ENCODE measurements around the gene NELFE.
A peak's percentile ranks its signal among the peaks of the same experiment; 100 is the strongest.
"Not testable (repeated sequence)": the region's sequence is repeated elsewhere in the genome, so short reads cannot be mapped to it uniquely, and the experiment has no call there.

Gene NELFE

GRCh38 chr6:31940256-31940664, 18.5 kb downstream of the NELFE start:
- TF ChIP-seq, protein P1, sequence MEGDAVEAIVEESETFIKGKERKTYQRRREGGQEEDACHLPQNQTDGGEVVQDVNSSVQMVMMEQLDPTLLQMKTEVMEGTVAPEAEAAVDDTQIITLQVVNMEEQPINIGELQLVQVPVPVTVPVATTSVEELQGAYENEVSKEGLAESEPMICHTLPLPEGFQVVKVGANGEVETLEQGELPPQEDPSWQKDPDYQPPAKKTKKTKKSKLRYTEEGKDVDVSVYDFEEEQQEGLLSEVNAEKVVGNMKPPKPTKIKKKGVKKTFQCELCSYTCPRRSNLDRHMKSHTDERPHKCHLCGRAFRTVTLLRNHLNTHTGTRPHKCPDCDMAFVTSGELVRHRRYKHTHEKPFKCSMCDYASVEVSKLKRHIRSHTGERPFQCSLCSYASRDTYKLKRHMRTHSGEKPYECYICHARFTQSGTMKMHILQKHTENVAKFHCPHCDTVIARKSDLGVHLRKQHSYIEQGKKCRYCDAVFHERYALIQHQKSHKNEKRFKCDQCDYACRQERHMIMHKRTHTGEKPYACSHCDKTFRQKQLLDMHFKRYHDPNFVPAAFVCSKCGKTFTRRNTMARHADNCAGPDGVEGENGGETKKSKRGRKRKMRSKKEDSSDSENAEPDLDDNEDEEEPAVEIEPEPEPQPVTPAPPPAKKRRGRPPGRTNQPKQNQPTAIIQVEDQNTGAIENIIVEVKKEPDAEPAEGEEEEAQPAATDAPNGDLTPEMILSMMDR (IDR thresholded peaks at IDR 0.05; ENCODE audit: low read length, missing control alignments): no peak
- DNase-seq (ENCODE audit: low read depth): peak; percentile 22
- H3K4me3 ChIP-seq (replicated peaks; ENCODE audit: low read depth, low read length): no peak overlapping the region

- TF ChIP-seq, protein P1 (IDR thresholded peaks at IDR 0.05; ENCODE audit: low read length, missing control alignments): no peak
- H3K4me3 ChIP-seq (replicated peaks; ENCODE audit: low read depth, low read length): no peak overlapping the region
- DNase-seq (ENCODE audit: low read depth): no peak
Observed at GRCh38 chr6:31935823-31936222, 22.9 kb downstream of the NELFE start.

GRCh38 chr6:31935021-31935420, 23.8 kb downstream of the NELFE start:
- TF ChIP-seq, protein P1 (IDR thresholded peaks at IDR 0.05; ENCODE audit: low read length, missing control alignments): no peak
- H3K4me3 ChIP-seq (replicated peaks; ENCODE audit: low read depth, low read length): no peak overlapping the region
- no peak for DNase-seq (ENCODE audit: low read depth)

DNA sequence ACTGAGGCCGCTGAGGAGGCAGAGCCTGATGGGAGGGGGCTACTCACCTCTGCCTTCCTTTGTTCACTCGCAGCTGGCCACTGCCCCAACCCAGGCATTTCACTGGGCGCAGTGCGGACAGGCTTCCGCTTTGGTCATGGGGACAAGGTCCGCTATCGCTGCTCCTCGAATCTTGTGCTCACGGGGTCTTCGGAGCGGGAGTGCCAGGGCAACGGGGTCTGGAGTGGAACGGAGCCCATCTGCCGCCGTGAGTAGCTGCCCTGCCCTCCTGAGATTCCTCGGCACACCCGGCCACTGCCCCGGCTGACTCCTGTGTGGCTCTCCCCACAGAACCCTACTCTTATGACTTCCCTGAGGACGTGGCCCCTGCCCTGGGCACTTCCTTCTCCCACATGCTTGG, 25.2 kb downstream of the NELFE start:
- no peak for DNase-seq (ENCODE audit: low read depth)
- TF ChIP-seq, protein P1 (IDR thresholded peaks at IDR 0.05; ENCODE audit: low read length, missing control alignments): no peak
- H3K4me3 ChIP-seq (replicated peaks; ENCODE audit: low read depth, low read length): no peak overlapping the region

DNA sequence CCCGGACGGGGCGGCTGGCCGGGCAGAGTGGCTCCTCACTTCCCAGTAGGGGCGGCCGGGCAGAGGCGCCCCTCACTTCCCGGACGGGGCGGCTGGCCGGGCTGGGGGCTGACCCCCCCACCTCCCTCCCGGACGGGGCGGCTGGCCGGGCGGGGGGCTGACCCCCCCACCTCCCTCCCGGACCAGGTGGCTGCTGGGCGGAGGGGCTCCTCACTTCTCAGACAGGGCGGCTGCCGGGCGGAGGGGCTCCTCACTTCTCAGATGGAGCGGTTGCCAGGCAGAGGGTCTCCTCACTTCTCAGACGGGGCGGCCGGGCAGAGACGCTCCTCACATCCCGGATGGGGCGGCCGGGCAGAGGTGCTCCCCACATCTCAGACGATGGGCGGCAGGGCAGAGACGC, 26.6 kb downstream of the NELFE start:
- not testable (repeated sequence) for H3K4me3 ChIP-seq (replicated peaks; ENCODE audit: low read depth, low read length); DNase-seq (ENCODE audit: low read depth)

DNA sequence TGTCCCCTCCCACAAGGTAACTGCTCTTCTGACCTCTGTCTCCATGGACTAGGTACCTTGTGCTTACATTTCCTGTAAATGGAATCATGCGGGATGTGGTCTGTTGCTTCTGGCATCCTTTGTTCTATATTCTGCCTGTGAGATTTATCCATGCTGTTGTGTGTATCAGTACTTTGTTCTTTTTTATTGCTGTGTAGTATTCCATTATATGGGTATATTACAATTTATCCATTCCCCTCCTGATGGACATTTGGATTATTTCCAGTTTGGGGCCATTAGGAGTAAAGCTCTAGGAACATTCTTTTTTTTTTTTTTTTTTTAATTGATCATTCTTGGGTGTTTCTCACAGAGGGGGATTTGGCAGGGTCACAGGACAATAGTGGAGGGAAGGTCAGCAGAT, 27.8 kb downstream of the NELFE start:
- H3K4me3 ChIP-seq (replicated peaks; ENCODE audit: low read depth, low read length): no peak overlapping the region
- TF ChIP-seq, protein P1 (IDR thresholded peaks at IDR 0.05; ENCODE audit: low read length, missing control alignments): no peak
- no peak for DNase-seq (ENCODE audit: low read depth)

DNA sequence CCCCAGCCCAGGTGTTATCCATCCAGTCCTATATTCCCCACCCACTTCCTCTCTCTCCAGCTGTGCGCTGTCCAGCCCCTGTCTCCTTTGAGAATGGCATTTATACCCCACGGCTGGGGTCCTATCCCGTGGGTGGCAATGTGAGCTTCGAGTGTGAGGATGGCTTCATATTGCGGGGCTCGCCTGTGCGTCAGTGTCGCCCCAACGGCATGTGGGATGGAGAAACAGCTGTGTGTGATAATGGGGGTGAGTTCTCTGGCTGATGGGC, 30.2 kb downstream of the NELFE start:
- TF ChIP-seq, protein P1 (IDR thresholded peaks at IDR 0.05; ENCODE audit: low read length, missing control alignments): no peak
- DNase-seq (ENCODE audit: low read depth): no peak
- H3K4me3 ChIP-seq (replicated peaks; ENCODE audit: low read depth, low read length): no peak overlapping the region

Data from fibroblast of pulmonary artery (primary cell).